ENCODE measurements around the gene ADA.

ADA gene

GRCh38 chr20:44666066-44666465 lies 14.6 kb upstream of the ADA start:
- intact Hi-C loops (cut with DNase I; ENCODE audit: low total_unique reads) = no loop called here
- Histone ChIP-seq H3K4me1 (no peaks in the 10 kb centered on the region), H3K27me3 (peaks cover 0 to 3% of the 10 kb centered on the region in 2 donors), H3K4me3 (no peak overlapping the region), H3K36me3 (no peaks in the 10 kb centered on the region), H3K27ac (no peak overlapping the region), H3K9me3 (no peaks in the 10 kb centered on the region)
- TF ChIP-seq CTCF (IDR thresholded peaks at IDR 0.05) = no peak
- no peak for DNase-seq

- H3K36me3 ChIP-seq = no peaks in the 10 kb centered on the region
These were observed 12.6 kb upstream of the ADA start for GRCh38 chr20:44664131-44664530.

GRCh38 chr20:44662261-44662660 lies 10.8 kb upstream of the ADA start:
- Histone ChIP-seq H3K4me1 (no peaks in the 10 kb centered on the region), H3K36me3 (no peaks in the 10 kb centered on the region), H3K9me3 (no peaks in the 10 kb centered on the region), H3K4me3 (no peak overlapping the region), H3K27me3 (peaks cover 0 to 3% of the 10 kb centered on the region in 2 donors), H3K27ac (no peak overlapping the region)
- no peak for TF ChIP-seq CTCF (IDR thresholded peaks at IDR 0.05)
- intact Hi-C loops (cut with DNase I; ENCODE audit: low total_unique reads) = no loop called here
- DNase-seq = no peak

More at GRCh38 chr20:44664131-44664530, 12.6 kb upstream of the ADA start:
- H3K4me3 ChIP-seq = no peak overlapping the region
- intact Hi-C loops (cut with DNase I; ENCODE audit: low total_unique reads) = no loop called here
- no peak overlapping the region for H3K27ac ChIP-seq
- H3K4me1 ChIP-seq = no peaks in the 10 kb centered on the region
- DNase-seq = no peak
- no peaks in the 10 kb centered on the region for H3K9me3 ChIP-seq
- H3K27me3 ChIP-seq = peaks cover 0 to 3% of the 10 kb centered on the region in 2 donors
- TF ChIP-seq CTCF (IDR thresholded peaks at IDR 0.05) = no peak

DNA sequence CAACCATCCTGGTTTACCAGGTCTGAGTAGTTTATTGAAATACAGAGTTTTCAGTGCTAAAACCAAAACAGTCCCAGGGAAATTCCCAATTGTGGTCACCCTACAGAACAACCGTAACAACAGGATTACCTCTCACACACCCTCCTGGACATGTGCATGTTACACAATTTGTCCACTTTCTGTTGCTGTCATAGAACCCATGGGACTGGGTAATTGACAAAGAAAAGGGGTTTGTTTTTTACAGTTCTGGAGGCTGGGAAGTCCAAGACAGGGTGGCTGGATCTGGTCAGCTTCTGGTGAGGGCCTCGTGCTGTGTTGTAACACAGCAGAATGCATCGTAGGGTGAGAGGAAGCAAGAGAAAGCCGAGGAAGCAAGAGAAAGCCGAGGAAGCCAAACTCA lies 9.1 kb upstream of the ADA start:
- Histone ChIP-seq H3K4me1 (no peaks in the 10 kb centered on the region), H3K9me3 (no peaks in the 10 kb centered on the region), H3K4me3 (no peak overlapping the region), H3K27ac (no peak overlapping the region), H3K27me3 (peaks cover 0 to 3% of the 10 kb centered on the region in 2 donors), H3K36me3 (no peaks in the 10 kb centered on the region)
- DNase-seq = no peak
- intact Hi-C loops (cut with DNase I; ENCODE audit: low total_unique reads) = no loop called here
- no peak for TF ChIP-seq CTCF (IDR thresholded peaks at IDR 0.05)

DNA sequence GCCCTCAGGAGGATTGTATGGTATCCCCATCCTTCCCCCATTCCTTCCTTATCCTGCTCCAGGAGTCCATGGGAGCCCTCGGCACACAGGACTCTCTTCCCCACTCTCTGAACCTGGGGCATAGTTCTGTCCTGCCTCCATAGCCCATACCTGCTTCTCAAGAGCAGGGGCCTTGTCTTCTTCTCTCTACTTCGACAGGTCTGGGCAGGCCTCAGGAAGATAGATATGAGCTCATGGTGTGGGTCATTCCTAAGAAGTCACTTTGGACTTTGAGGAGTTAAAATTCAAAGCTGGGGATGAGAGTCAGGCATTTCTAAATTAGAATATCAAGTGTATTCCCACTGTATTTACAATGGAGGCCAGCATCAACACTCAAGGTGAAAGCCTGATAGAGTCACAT lies 8.4 kb upstream of the ADA start:
- intact Hi-C loops (cut with DNase I; ENCODE audit: low total_unique reads) = no loop called here
- H3K4me1 ChIP-seq = no peaks in the 10 kb centered on the region
- TF ChIP-seq CTCF (IDR thresholded peaks at IDR 0.05) = no peak

GRCh38 chr20:44658810-44659209 lies 7.3 kb upstream of the ADA start:
- no peak for DNase-seq
- H3K4me3 ChIP-seq = no peak overlapping the region
- H3K36me3 ChIP-seq = no peaks in the 10 kb centered on the region
- H3K9me3 ChIP-seq = no peaks in the 10 kb centered on the region
- no peak for TF ChIP-seq CTCF (IDR thresholded peaks at IDR 0.05)
- intact Hi-C loops (cut with DNase I; ENCODE audit: low total_unique reads) = no loop called here
- no peak overlapping the region for H3K27ac ChIP-seq
- no peaks in the 10 kb centered on the region for H3K4me1 ChIP-seq
- no peaks in the 10 kb centered on the region for H3K27me3 ChIP-seq

More for the DNA sequence above, 8.4 kb upstream of the ADA start:
- H3K36me3 ChIP-seq = no peaks in the 10 kb centered on the region
- DNase-seq = no peak
- no peak overlapping the region for H3K4me3 ChIP-seq
- H3K27ac ChIP-seq = no peak overlapping the region
- no peaks in the 10 kb centered on the region for H3K9me3 ChIP-seq
- peaks cover 0 to 3% of the 10 kb centered on the region in 2 donors for H3K27me3 ChIP-seq

Data from tibial artery (tissue), 4 donors.